A549 (cell line): Measurements from ENCODE around the gene ACSF3. TPM values are rescaled to one million over a fixed set of nuclear protein-coding genes. Genes with fewer than 3 reads are reported as not detected.

Source experiments
- ATAC-seq, 2 experiments: fragments of 200-7000 bp in 1 of 2; fragments of >200 bp in 1 of 2; cut with Nextera tagmentation in 1 of 2; cut with Tn5 transposase in 1 of 2; 3 replicates each; pipeline versions ENCODE4 v1.8.0 to v1.9.1; 2018 to 2020; ENCODE audit warnings: mild to moderate bottlenecking in 1 of 2, moderate library complexity in 1 of 2
- CTCF ChIA-PET: fragments of 300-600 bp; sonication (Branson Sonifier 250); formaldehyde crosslinking; extraction: SDS; loops from one replicate; lab custom pipeline; 2021; ENCODE audit warnings: antibody characterized with exemption, inconsistent platforms; lab: Yijun Ruan, JAX
- POLR2A ChIA-PET: fragments of 350-600 bp; formaldehyde crosslinking; extraction: SDS; loops from one replicate; lab custom pipeline; 2021; ENCODE audit warnings: antibody characterized with exemption, inconsistent platforms; lab: Yijun Ruan, JAX
- DNase-seq, 2 experiments: peaks; one replicate each; pipeline versions ENCODE4 v3.0.0 to v3.0.0-alpha.2; 2011 to 2016; ENCODE audit warnings: low read depth in 1 of 2, low spot score in 1 of 2
- FAIRE-seq: peaks from 2 replicates; lab custom pipeline; 2011; peaks lifted over from hg19 to GRCh38; lab: Jason Lieb, UNC
- H3K27ac ChIP-seq, 2 experiments: fragments of >200 bp; sonication (Bioruptor Twin); formaldehyde crosslinking; 3 replicates each; pipeline ENCODE4 v1.5.1; 2016 to 2017
- H3K4me1 ChIP-seq: fragments of >200 bp; sonication (Bioruptor Twin); formaldehyde crosslinking; 3 replicates; pipeline ENCODE4 v1.6.1; 2016
- H3K4me2 ChIP-seq: fragments of >200 bp; sonication (Bioruptor Twin); formaldehyde crosslinking; 3 replicates; pipeline ENCODE4 v1.6.1; 2016
- H3K4me3 ChIP-seq: fragments of >200 bp; sonication (Bioruptor Twin); formaldehyde crosslinking; 3 replicates; pipeline ENCODE4 v1.5.1; 2016
- H3K9me3 ChIP-seq: fragments of >200 bp; sonication (Bioruptor Twin); formaldehyde crosslinking; 3 replicates; pipeline ENCODE4 v1.6.1; 2016
- CEBPB ChIP-seq, 2 experiments: fragments of >200 bp in 1 of 2; sonication (Bioruptor Twin) in 1 of 2; formaldehyde crosslinking in 1 of 2; IDR thresholded peaks; 2 replicates each; pipeline ENCODE4 v1.6.1; 2012 to 2016
- CHD2 ChIP-seq: fragments of 150-350 bp; IDR thresholded peaks from 2 replicates; pipeline ENCODE4 v1.6.1; 2014; ENCODE audit warnings: low read length; ENCODE audit not compliant: partially characterized antibody
- CHD4 ChIP-seq: fragments of 200-600 bp; sonication (generic); IDR thresholded peaks from 2 replicates; pipeline ENCODE4 v1.6.1; 2016; ENCODE audit warnings: antibody characterized with exemption, mild to moderate bottlenecking, borderline replicate concordance
- EP300 ChIP-seq, 2 experiments: fragments of >200 bp; sonication (Bioruptor Twin); formaldehyde crosslinking; IDR thresholded peaks; 2 replicates in 1 of 2; 3 replicates in 1 of 2; pipeline ENCODE4 v1.6.1; 2016 to 2017
- FOSB ChIP-seq: fragments of 250-450 bp; sonication (Bioruptor Pico); IDR thresholded peaks from 2 replicates; pipeline ENCODE4 v1.5.0; 2020; ENCODE audit warnings: mild to moderate bottlenecking, moderate library complexity
- FOSL2 ChIP-seq, 2 experiments: fragments of 450-650 bp in 1 of 2; fragments of >200 bp in 1 of 2; sonication (Bioruptor Twin) in 1 of 2; formaldehyde crosslinking; IDR thresholded peaks; 2 replicates each; pipeline versions ENCODE4 v1.5.0 to v1.6.1; 2016 to 2020; ENCODE audit warnings: mild to moderate bottlenecking in 1 of 2, moderate library complexity in 1 of 2
- HEYL ChIP-seq: fragments of 250-450 bp; sonication (Bioruptor Pico); IDR thresholded peaks from 2 replicates; pipeline ENCODE4 v1.8.0; 2021; ENCODE audit warnings: mild to moderate bottlenecking, moderate library complexity
- HOXA7 ChIP-seq: fragments of 250-450 bp; sonication (Bioruptor Pico); IDR thresholded peaks from 2 replicates; pipeline ENCODE4 v1.5.0; 2020; ENCODE audit warnings: mild to moderate bottlenecking, moderate library complexity
- JUN ChIP-seq, 2 experiments: fragments of >200 bp; sonication (Bioruptor Twin); formaldehyde crosslinking; IDR thresholded peaks; 2 replicates in 1 of 2; 3 replicates in 1 of 2; pipeline ENCODE4 v1.6.1; 2016 to 2017
- JUNB ChIP-seq: fragments of >200 bp; sonication (Bioruptor Twin); formaldehyde crosslinking; IDR thresholded peaks from 2 replicates; pipeline ENCODE4 v1.6.1; 2016
- KDM1A ChIP-seq: fragments of 200-600 bp; sonication (generic); IDR thresholded peaks from 2 replicates; pipeline ENCODE4 v1.6.1; 2016; ENCODE audit warnings: low read depth, mild to moderate bottlenecking
- MAFK ChIP-seq: fragments of 450-650 bp; IDR thresholded peaks from 2 replicates; pipeline ENCODE4 v1.6.1; 2014; ENCODE audit not compliant: partially characterized antibody
- MAZ ChIP-seq: fragments of 150-350 bp; IDR thresholded peaks from 2 replicates; pipeline ENCODE4 v1.6.1; 2014; ENCODE audit warnings: antibody characterized with exemption, low read depth, low read length, borderline replicate concordance
- MYC ChIP-seq: IDR thresholded peaks from 2 replicates; pipeline ENCODE4 v1.6.1; 2012; ENCODE audit warnings: mild to moderate bottlenecking, inconsistent platforms, low read length, improper control_type of control experiment, borderline replicate concordance
- POLR2A ChIP-seq: IDR thresholded peaks from 2 replicates; pipeline ENCODE4 v1.6.1; 2012; ENCODE audit warnings: mild to moderate bottlenecking, low read length
- RARB ChIP-seq: fragments of 250-450 bp; sonication (Bioruptor Pico); IDR thresholded peaks from 2 replicates; pipeline ENCODE4 v1.8.0; 2021; ENCODE audit warnings: mild to moderate bottlenecking, moderate library complexity
- RNF2 ChIP-seq: fragments of 200-600 bp; sonication (generic); IDR thresholded peaks from 2 replicates; pipeline ENCODE4 v1.6.1; 2016; ENCODE audit warnings: low read depth, mild to moderate bottlenecking, antibody characterized with exemption, moderate library complexity, borderline replicate concordance
- SMC3 ChIP-seq: fragments of >200 bp; sonication (Bioruptor Twin); formaldehyde crosslinking; IDR thresholded peaks from 3 replicates; pipeline ENCODE4 v1.6.1; 2018; ENCODE audit warnings: inconsistent platforms
- TP53 ChIP-seq: fragments of 250-450 bp; sonication (Bioruptor Pico); IDR thresholded peaks from 2 replicates; pipeline ENCODE4 v1.5.0; 2021; ENCODE audit warnings: mild to moderate bottlenecking, moderate library complexity
- ZC3H11A ChIP-seq: fragments of 450-650 bp; IDR thresholded peaks from 2 replicates; pipeline ENCODE4 v1.6.1; 2014; ENCODE audit warnings: antibody characterized with exemption, mild to moderate bottlenecking
- ZFP36 ChIP-seq: fragments of 450-650 bp; IDR thresholded peaks from 2 replicates; pipeline ENCODE4 v1.6.1; 2014; ENCODE audit warnings: borderline replicate concordance; ENCODE audit not compliant: partially characterized antibody
- ZSCAN20 ChIP-seq: fragments of 250-450 bp; sonication (Bioruptor Pico); IDR thresholded peaks from 2 replicates; pipeline ENCODE4 v1.8.0; 2022; ENCODE audit warnings: mild to moderate bottlenecking, moderate library complexity
- WGBS: methylation state at CpG from one replicate; pipeline ENCODE4 v1.1.6; 2017; ENCODE audit errors: missing lambda C conversion rate; 5-methylcytosine and 5-hydroxymethylcytosine counted together
- polyA plus RNA-seq, 4 experiments: library from polyadenylated mRNA; depleted of rRNA in 3 of 4; stranded (reverse); fragments of >200 nt; fragmentation: RNase III in 1 of 4; extraction: RNeasy Plus Mini Kit Qiagen cat#74134 plus additional on column Dnase treatment in 1 of 4; gene quantifications; 2 replicates in 3 of 4; 3 replicates in 1 of 4; pipeline ENCODE4 v1.2.3, GENCODE V29; 2011 to 2017
- TF ChIP-seq, protein P1 (sequence below): fragments of 450-650 bp; IDR thresholded peaks from 2 replicates; pipeline ENCODE4 v1.6.1; 2014; ENCODE audit warnings: antibody characterized with exemption
- TF ChIP-seq, protein P2 (sequence below): fragments of >200 bp; sonication (Bioruptor Twin); formaldehyde crosslinking; IDR thresholded peaks from 3 replicates; pipeline ENCODE4 v1.5.1; 2016
- TF ChIP-seq, protein P3 (sequence below): IDR thresholded peaks from 2 replicates; pipeline ENCODE4 v1.6.1; 2012; ENCODE audit warnings: low read depth, borderline replicate concordance
- TF ChIP-seq, protein P4 (sequence below): fragments of >200 bp; sonication (Bioruptor Twin); formaldehyde crosslinking; IDR thresholded peaks from 2 replicates; pipeline ENCODE4 v1.6.1; 2016
- TF ChIP-seq, protein P5 (sequence below): fragments of 250-450 bp; sonication (Bioruptor Pico); IDR thresholded peaks from 2 replicates; pipeline ENCODE4 v1.5.0; 2020; ENCODE audit warnings: low read depth, mild to moderate bottlenecking, moderate library complexity
- TF ChIP-seq, protein P6 (sequence below): IDR thresholded peaks from 2 replicates; pipeline ENCODE4 v1.6.1; 2012
- TF ChIP-seq, protein P7 (sequence below): fragments of 250-450 bp; sonication (Bioruptor Pico); IDR thresholded peaks from 2 replicates; pipeline ENCODE4 v1.5.0; 2021; ENCODE audit warnings: mild to moderate bottlenecking, moderate library complexity, borderline replicate concordance

ACSF3 gene
- polyA plus RNA-seq, 2 of the 4 experiments (the other 2 are of a cell fraction), result 9.8 to 13.1 TPM

DNA sequence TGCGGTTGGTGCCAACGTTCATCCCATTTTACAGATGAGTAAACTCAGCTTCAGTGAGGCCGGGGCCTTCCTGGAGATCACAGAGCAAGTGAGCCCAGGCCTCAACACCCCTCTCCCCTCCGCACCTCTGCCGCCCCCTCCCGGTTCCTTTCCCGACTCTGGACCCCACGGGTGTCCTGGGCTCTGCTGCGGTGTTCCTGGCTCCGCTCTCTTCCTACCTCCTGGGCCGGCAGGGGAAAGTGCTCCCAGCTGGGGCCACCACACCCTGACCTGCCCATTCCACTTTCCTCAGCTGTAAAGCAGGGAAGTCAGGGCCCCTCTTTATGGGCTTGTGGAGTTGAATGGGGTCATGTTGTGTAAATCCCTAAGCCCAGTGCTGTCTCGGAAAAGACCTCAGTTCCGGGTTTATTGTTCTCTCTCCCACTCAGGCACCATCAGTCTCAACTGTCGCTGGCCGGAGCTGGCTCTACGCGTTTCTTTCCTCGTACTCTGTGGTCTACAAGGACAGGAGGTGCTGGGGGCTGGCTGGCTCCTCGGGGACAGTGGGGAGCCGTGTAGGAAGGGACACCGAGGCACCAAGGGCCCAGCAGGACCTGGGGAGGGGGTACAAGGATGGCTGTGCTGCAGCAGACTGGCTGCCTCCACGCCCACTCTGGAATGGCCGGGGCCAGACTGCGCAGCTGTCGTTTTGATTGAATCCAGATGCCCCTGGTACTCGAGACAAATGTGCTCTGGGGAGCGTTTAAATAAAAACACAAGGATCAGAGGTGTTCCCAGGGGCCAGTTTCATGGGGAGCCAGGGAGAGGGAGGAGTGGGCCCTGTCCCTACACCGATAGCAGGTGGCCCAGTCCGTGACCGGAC, 21.7 kb upstream of the ACSF3 start:
- H3K4me2 ChIP-seq, result no peak overlapping the region
- ATAC-seq (peak in 1 of 2 experiments; percentile 38; a peak in 1 of 6 replicates), DNase-seq (no peak), FAIRE-seq (no peak)
- H3K4me1 ChIP-seq, result no peaks in the 10 kb centered on the region
- 35% methylated on average over 26 of the region's 30 CpGs for WGBS
- no peak overlapping the region for H3K4me3 ChIP-seq
- CTCF ChIA-PET, result interaction anchor here (0.7 to 0.9 kb wide), 3 partner anchors 16 to 95 kb away, joined by 3 to 4 read pairs (median 3); no protein-coding TSS in a partner anchor
- no peak for TF ChIP-seq JUN (IDR thresholded peaks at IDR 0.05)
- TF ChIP-seq ZSCAN20 (CRISPR knock-in tag), result no peak
- no peak for TF ChIP-seq FOSL2 (IDR thresholded peaks at IDR 0.05)
- no peak for TF ChIP-seq FOSL2 (CRISPR knock-in tag; IDR thresholded peaks at IDR 0.05)
- TF ChIP-seq EP300 (IDR thresholded peaks at IDR 0.05), result no peak
- TF ChIP-seq CHD4, result no peak
- no peak for TF ChIP-seq POLR2A
- TF ChIP-seq JUNB, result no peak
- TF ChIP-seq MAFK, result no peak
- no peak for TF ChIP-seq HOXA7
- no peak for TF ChIP-seq ZFP36
- no peak for TF ChIP-seq TP53 (CRISPR knock-in tag)
- TF ChIP-seq, protein P1, sequence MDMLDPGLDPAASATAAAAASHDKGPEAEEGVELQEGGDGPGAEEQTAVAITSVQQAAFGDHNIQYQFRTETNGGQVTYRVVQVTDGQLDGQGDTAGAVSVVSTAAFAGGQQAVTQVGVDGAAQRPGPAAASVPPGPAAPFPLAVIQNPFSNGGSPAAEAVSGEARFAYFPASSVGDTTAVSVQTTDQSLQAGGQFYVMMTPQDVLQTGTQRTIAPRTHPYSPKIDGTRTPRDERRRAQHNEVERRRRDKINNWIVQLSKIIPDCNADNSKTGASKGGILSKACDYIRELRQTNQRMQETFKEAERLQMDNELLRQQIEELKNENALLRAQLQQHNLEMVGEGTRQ, result no peak
- TF ChIP-seq, protein P2, sequence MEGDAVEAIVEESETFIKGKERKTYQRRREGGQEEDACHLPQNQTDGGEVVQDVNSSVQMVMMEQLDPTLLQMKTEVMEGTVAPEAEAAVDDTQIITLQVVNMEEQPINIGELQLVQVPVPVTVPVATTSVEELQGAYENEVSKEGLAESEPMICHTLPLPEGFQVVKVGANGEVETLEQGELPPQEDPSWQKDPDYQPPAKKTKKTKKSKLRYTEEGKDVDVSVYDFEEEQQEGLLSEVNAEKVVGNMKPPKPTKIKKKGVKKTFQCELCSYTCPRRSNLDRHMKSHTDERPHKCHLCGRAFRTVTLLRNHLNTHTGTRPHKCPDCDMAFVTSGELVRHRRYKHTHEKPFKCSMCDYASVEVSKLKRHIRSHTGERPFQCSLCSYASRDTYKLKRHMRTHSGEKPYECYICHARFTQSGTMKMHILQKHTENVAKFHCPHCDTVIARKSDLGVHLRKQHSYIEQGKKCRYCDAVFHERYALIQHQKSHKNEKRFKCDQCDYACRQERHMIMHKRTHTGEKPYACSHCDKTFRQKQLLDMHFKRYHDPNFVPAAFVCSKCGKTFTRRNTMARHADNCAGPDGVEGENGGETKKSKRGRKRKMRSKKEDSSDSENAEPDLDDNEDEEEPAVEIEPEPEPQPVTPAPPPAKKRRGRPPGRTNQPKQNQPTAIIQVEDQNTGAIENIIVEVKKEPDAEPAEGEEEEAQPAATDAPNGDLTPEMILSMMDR, result no peak
- TF ChIP-seq KDM1A, result no peak
- TF ChIP-seq RARB (CRISPR knock-in tag), result no peak
- no peak for TF ChIP-seq MAZ
- TF ChIP-seq ZC3H11A, result no peak
- TF ChIP-seq, protein P3, sequence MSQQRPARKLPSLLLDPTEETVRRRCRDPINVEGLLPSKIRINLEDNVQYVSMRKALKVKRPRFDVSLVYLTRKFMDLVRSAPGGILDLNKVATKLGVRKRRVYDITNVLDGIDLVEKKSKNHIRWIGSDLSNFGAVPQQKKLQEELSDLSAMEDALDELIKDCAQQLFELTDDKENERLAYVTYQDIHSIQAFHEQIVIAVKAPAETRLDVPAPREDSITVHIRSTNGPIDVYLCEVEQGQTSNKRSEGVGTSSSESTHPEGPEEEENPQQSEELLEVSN, result no peak
- TF ChIP-seq, protein P4, sequence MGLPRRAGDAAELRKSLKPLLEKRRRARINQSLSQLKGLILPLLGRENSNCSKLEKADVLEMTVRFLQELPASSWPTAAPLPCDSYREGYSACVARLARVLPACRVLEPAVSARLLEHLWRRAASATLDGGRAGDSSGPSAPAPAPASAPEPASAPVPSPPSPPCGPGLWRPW, result no peak
- TF ChIP-seq, protein P5, sequence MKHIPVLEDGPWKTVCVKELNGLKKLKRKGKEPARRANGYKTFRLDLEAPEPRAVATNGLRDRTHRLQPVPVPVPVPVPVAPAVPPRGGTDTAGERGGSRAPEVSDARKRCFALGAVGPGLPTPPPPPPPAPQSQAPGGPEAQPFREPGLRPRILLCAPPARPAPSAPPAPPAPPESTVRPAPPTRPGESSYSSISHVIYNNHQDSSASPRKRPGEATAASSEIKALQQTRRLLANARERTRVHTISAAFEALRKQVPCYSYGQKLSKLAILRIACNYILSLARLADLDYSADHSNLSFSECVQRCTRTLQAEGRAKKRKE (CRISPR knock-in tag), result no peak
- H3K9me3 ChIP-seq, result peaks cover 12% of the 10 kb centered on the region; the same call in 2 of the 3 replicates
- H3K27ac ChIP-seq, result no peak overlapping the region
- POLR2A ChIA-PET, result no interaction called here

DNA sequence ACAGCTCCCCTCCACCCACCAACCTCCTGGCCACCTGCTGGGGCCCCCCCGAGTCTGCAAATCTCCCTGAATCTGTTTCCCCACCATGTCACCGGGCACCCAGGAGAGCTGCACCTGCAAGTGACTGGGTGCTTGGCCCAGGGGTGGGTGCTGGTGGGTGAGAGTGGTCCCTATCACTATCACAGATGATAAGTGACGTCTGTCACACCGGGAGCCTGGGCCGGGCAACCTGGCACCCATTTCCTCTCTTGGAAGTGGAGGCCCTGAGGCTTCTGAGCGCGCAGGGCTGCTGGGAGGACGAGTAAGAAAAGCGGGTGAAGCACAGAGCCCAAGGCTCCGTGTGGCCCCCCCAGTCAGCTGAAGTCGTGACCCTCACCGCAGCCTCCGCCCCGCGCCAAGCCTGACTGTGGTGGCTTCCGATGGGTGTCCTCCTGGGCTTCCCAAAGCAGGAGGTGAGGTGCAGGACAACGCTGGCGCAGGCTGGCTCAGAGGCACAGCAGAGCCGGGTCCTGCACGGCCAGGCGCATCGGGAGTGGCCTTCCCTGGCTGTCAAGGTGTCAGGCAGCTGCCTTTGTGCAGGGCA, 21.0 kb upstream of the ACSF3 start:
- H3K4me1 ChIP-seq, result no peaks in the 10 kb centered on the region
- TF ChIP-seq TP53 (CRISPR knock-in tag) (no peak), CEBPB (IDR thresholded peaks at IDR 0.05) (no peak), SMC3 (no peak), FOSB (CRISPR knock-in tag) (no peak), MAZ (no peak), JUNB (no peak), RNF2 (no peak), HEYL (CRISPR knock-in tag) (no peak), MYC (no peak), POLR2A (no peak), CHD2 (no peak)
- TF ChIP-seq, protein P4, result no peak
- TF ChIP-seq, protein P6, sequence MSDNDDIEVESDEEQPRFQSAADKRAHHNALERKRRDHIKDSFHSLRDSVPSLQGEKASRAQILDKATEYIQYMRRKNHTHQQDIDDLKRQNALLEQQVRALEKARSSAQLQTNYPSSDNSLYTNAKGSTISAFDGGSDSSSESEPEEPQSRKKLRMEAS, result no peak
- TF ChIP-seq, protein P7, sequence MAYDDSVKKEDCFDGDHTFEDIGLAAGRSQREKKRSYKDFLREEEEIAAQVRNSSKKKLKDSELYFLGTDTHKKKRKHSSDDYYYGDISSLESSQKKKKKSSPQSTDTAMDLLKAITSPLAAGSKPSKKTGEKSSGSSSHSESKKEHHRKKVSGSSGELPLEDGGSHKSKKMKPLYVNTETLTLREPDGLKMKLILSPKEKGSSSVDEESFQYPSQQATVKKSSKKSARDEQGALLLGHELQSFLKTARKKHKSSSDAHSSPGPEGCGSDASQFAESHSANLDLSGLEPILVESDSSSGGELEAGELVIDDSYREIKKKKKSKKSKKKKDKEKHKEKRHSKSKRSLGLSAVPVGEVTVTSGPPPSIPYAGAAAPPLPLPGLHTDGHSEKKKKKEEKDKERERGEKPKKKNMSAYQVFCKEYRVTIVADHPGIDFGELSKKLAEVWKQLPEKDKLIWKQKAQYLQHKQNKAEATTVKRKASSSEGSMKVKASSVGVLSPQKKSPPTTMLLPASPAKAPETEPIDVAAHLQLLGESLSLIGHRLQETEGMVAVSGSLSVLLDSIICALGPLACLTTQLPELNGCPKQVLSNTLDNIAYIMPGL (CRISPR knock-in tag), result no peak
- ChIA-PET CTCF (interaction anchor here (0.6 to 0.8 kb wide), 3 partner anchors 51 to 160 kb away, joined by 3 read pairs; no protein-coding TSS in a partner anchor), POLR2A (no interaction called here)
- no peak overlapping the region for H3K4me3 ChIP-seq
- peaks cover 12% of the 10 kb centered on the region; the same call in 2 of the 3 replicates for H3K9me3 ChIP-seq
- WGBS, result 46% methylated on average over 18 of the region's 22 CpGs
- FAIRE-seq (no peak), ATAC-seq (0 out of 6 replicates have a peak, but pooled peaks of 1 of the 2 experiments have one; percentile 16), DNase-seq (no peak)
- H3K27ac ChIP-seq, result no peak overlapping the region
- H3K4me2 ChIP-seq, result no peak overlapping the region
